ENCODE measurements around the gene STPG4. TPM values are rescaled to one million over a fixed set of nuclear protein-coding genes. Genes with fewer than 3 reads are reported as not detected.
"Not testable (repeated sequence)": the region's sequence is repeated elsewhere in the genome, so short reads cannot be mapped to it uniquely, and the experiment has no call there.

The STPG4 gene
- total RNA-seq, 4 donors from 2014 or later = 0.64 to 1.2 (median 0.82) TPM; not detected in 1

DNA sequence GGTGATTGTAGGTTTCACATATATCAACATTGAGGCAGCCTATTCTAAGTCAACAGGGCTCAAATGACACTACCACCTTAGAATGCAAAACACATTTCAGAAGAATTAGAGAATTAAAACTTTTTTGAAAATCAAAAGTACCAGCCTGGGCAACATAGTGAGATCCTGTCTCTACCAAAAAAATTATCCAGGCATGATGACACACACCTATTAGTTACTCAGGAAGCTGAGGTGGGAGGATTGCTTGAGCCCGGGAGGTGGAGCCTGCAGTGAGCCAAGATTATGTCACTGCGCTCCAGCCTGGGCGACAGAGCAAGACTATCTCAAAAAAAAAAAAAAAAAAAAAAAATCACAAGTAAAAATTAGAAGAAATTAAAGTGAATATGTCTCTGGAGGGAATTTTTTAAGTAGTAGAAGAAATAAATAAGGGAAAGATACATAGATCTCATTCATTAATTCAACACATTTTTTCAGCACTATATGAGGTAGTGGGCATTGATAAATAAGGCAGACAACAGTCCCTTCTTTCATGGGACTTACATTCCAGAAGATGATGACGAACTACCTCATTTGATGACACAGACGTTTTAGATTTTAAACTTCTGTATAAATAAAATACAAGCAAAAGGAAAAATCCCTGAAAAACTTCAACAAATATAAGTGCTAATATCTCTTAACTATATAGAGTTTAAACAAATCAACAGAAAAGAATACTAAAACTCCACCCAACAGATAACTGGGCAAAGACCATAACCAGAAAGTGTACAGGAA lies 42.3 kb downstream of the STPG4 start:
- H3K36me3 ChIP-seq = no peaks in the 10 kb centered on the region
- no peak overlapping the region for H3K27ac ChIP-seq
- H3K27me3 ChIP-seq = no peaks in the 10 kb centered on the region
- in situ Hi-C loops (cut with MboI; ENCODE audit: low pct_ligation_motif_present in 1 of 4, low pct_unique_long_range_greater_than_20kb in 1 of 4, low sequenced_read_pairs in 3 of 4) (no loop called here), intact Hi-C loops (cut with DNase I; ENCODE audit: low total_unique reads) (no loop called here)
- DNase-seq = no peak
- no peak for TF ChIP-seq POLR2AphosphoS5 (IDR thresholded peaks at IDR 0.05)
- TF ChIP-seq POLR2A (IDR thresholded peaks at IDR 0.05) = no peak
- no peak for TF ChIP-seq EP300 (IDR thresholded peaks at IDR 0.05; ENCODE audit: low read depth)
- TF ChIP-seq, protein P1, sequence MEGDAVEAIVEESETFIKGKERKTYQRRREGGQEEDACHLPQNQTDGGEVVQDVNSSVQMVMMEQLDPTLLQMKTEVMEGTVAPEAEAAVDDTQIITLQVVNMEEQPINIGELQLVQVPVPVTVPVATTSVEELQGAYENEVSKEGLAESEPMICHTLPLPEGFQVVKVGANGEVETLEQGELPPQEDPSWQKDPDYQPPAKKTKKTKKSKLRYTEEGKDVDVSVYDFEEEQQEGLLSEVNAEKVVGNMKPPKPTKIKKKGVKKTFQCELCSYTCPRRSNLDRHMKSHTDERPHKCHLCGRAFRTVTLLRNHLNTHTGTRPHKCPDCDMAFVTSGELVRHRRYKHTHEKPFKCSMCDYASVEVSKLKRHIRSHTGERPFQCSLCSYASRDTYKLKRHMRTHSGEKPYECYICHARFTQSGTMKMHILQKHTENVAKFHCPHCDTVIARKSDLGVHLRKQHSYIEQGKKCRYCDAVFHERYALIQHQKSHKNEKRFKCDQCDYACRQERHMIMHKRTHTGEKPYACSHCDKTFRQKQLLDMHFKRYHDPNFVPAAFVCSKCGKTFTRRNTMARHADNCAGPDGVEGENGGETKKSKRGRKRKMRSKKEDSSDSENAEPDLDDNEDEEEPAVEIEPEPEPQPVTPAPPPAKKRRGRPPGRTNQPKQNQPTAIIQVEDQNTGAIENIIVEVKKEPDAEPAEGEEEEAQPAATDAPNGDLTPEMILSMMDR (IDR thresholded peaks at IDR 0.05) = no peak
- H3K4me1 ChIP-seq = no peaks in the 10 kb centered on the region
- 88% methylated on average over 5 of the region's 5 CpGs for WGBS, 2 donors (ENCODE audit: low coverage in 1 of 2)
- H3K9me3 ChIP-seq = no peaks in the 10 kb centered on the region
- H3K4me3 ChIP-seq = no peak overlapping the region

DNA sequence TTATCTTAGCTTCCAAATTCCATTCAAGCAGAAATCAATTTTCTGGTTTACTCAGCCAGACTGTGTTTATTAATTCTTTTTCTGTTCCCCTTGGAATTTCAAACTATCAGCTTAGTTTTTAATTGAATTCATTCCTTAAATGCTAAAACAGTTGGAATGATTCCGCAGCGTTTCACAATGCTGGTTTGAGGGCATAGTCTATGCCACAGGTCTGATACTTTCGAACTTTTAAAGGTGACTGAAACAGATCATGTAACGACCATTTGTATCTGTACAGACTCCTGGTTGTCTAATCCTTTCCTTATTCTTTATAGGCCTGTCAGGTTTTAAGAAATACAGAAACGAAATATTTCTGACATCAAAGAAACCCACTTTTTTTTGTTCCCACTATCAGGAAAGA lies 45.4 kb downstream of the STPG4 start:
- Histone ChIP-seq H3K4me1 (no peaks in the 10 kb centered on the region), H3K27me3 (no peaks in the 10 kb centered on the region), H3K4me3 (no peak overlapping the region), H3K27ac (no peak overlapping the region), H3K9me3 (no peaks in the 10 kb centered on the region), H3K36me3 (no peaks in the 10 kb centered on the region)
- WGBS, 2 donors (ENCODE audit: low coverage in 1 of 2) = 74 to 82% methylated on average over 5 of the region's 5 CpGs
- no peak for DNase-seq
- intact Hi-C loops (cut with DNase I; ENCODE audit: low total_unique reads) = no loop called here
- TF ChIP-seq POLR2AphosphoS5 (IDR thresholded peaks at IDR 0.05) (no peak), POLR2A (IDR thresholded peaks at IDR 0.05) (no peak), EP300 (IDR thresholded peaks at IDR 0.05; ENCODE audit: low read depth) (no peak)
- TF ChIP-seq, protein P1 (IDR thresholded peaks at IDR 0.05) = no peak
- in situ Hi-C loops (cut with MboI; ENCODE audit: low pct_ligation_motif_present in 1 of 4, low pct_unique_long_range_greater_than_20kb in 1 of 4, low sequenced_read_pairs in 3 of 4) = no loop called here

GRCh38 chr2:47109007-47109375 lies 46.1 kb downstream of the STPG4 start:
- no peak for DNase-seq
- no peaks in the 10 kb centered on the region for H3K36me3 ChIP-seq
- H3K4me3 ChIP-seq = no peak overlapping the region
- no peak overlapping the region for H3K27ac ChIP-seq
- 91 to 97% methylated on average over 4 of the region's 4 CpGs for WGBS, 2 donors (ENCODE audit: low coverage in 1 of 2)
- intact Hi-C loops (cut with DNase I; ENCODE audit: low total_unique reads) = no loop called here
- H3K9me3 ChIP-seq = no peaks in the 10 kb centered on the region
- no peaks in the 10 kb centered on the region for H3K4me1 ChIP-seq
- in situ Hi-C loops (cut with MboI; ENCODE audit: low pct_ligation_motif_present in 1 of 4, low pct_unique_long_range_greater_than_20kb in 1 of 4, low sequenced_read_pairs in 3 of 4) = no loop called here
- TF ChIP-seq EP300 (IDR thresholded peaks at IDR 0.05; ENCODE audit: low read depth) (no peak), POLR2A (IDR thresholded peaks at IDR 0.05) (no peak), POLR2AphosphoS5 (IDR thresholded peaks at IDR 0.05) (no peak)
- TF ChIP-seq, protein P1 (IDR thresholded peaks at IDR 0.05) = no peak
- no peaks in the 10 kb centered on the region for H3K27me3 ChIP-seq

- H3K4me1 ChIP-seq; intact Hi-C loops (cut with DNase I; ENCODE audit: low total_unique reads); H3K27me3 ChIP-seq; H3K27ac ChIP-seq; H3K4me3 ChIP-seq; H3K9me3 ChIP-seq; DNase-seq; H3K36me3 ChIP-seq; in situ Hi-C loops (cut with MboI; ENCODE audit: low pct_ligation_motif_present in 1 of 4, low pct_unique_long_range_greater_than_20kb in 1 of 4, low sequenced_read_pairs in 3 of 4): not testable (repeated sequence)
- 81 to 94% methylated on average over 4 to 19 of the region's 19 CpGs for WGBS, 2 donors (ENCODE audit: low coverage in 1 of 2)
Observed at GRCh38 chr2:47108267-47109006, 46.7 kb downstream of the STPG4 start.

- in situ Hi-C loops (cut with MboI; ENCODE audit: low pct_ligation_motif_present in 1 of 4, low pct_unique_long_range_greater_than_20kb in 1 of 4, low sequenced_read_pairs in 3 of 4); H3K9me3 ChIP-seq; intact Hi-C loops (cut with DNase I; ENCODE audit: low total_unique reads); H3K36me3 ChIP-seq; H3K4me1 ChIP-seq; H3K27ac ChIP-seq; DNase-seq; H3K4me3 ChIP-seq; H3K27me3 ChIP-seq: not testable (repeated sequence)
- 92% methylated on average over 19 of the region's 21 CpGs; no CpG with 5 or more reads in 1 of the 2 donors for WGBS, 2 donors (ENCODE audit: low coverage in 1 of 2)
Observed at GRCh38 chr2:47107201-47107600, 47.9 kb downstream of the STPG4 start.

DNA sequence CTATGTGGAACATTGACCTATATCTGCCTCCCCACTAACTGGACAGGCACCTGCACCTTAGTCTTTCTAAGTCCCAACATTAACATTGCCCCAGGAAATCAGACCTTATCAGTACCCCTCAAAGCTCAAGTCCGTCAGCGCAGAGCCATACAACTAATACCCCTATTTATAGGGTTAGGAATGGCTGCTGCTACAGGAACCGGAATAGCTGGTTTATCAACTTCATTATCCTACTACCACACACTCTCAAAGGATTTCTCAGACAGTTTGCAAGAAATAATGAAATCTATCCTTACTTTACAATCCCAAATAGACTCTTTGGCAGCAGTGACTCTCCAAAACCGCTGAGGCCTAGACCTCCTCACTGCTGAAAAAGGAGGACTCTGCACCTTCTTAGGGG lies 48.9 kb downstream of the STPG4 start:
- 66 to 81% methylated on average over 3 to 4 of the region's 4 CpGs for WGBS, 2 donors (ENCODE audit: low coverage in 1 of 2)
- intact Hi-C loops (cut with DNase I; ENCODE audit: low total_unique reads) = not testable (repeated sequence)

GRCh38 chr2:47099712-47100111 lies 55.4 kb downstream of the STPG4 start:
- H3K27ac ChIP-seq; H3K4me1 ChIP-seq; H3K36me3 ChIP-seq; H3K27me3 ChIP-seq; H3K9me3 ChIP-seq; DNase-seq; H3K4me3 ChIP-seq; in situ Hi-C loops (cut with MboI; ENCODE audit: low pct_ligation_motif_present in 1 of 4, low pct_unique_long_range_greater_than_20kb in 1 of 4, low sequenced_read_pairs in 3 of 4); intact Hi-C loops (cut with DNase I; ENCODE audit: low total_unique reads): not testable (repeated sequence)
- 96% methylated on average over 14 of the region's 14 CpGs; no CpG with 5 or more reads in 1 of the 2 donors for WGBS, 2 donors (ENCODE audit: low coverage in 1 of 2)

More for the DNA sequence above, 48.9 kb downstream of the STPG4 start:
- H3K4me1 ChIP-seq; H3K27ac ChIP-seq; in situ Hi-C loops (cut with MboI; ENCODE audit: low pct_ligation_motif_present in 1 of 4, low pct_unique_long_range_greater_than_20kb in 1 of 4, low sequenced_read_pairs in 3 of 4); DNase-seq; H3K4me3 ChIP-seq; H3K9me3 ChIP-seq; H3K27me3 ChIP-seq; H3K36me3 ChIP-seq: not testable (repeated sequence)

Data from transverse colon (tissue), 4 donors.